Ovary (tissue), 3 donors: ENCODE measurements around the gene BBS1.

Experiments used
- CTCF ChIP-seq, 3 donors: fragments of 450-650 bp in 2 of 3; fragments of 200-600 bp in 1 of 3; IDR thresholded peaks; one replicate each; pipeline versions ENCODE4 v1.5.1 to v1.8.0; 2016 to 2022; ENCODE audit warnings: antibody characterized with exemption in 3 of 3, mild to moderate bottlenecking in 1 of 3
- POLR2A ChIP-seq: fragments of 450-650 bp; IDR thresholded peaks from one replicate; pipeline ENCODE4 v1.6.1; 2017; ENCODE audit warnings: antibody characterized with exemption, mild to moderate bottlenecking, moderate library complexity
- donor health status: DM: no; HTN: no; CAD: no.

GRCh38 chr11:66561975-66562248, 51.5 kb downstream of the BBS1 start:
- TF ChIP-seq CTCF (IDR thresholded peaks at IDR 0.05), result no peak
- no peak for TF ChIP-seq POLR2A
